GM20431 (cell line): ENCODE measurements around the gene BBX.

ENCODE experiments used
- in situ Hi-C: fragments of 300-500 bp; cut with MseI, MboI; formaldehyde crosslinking; loops from one replicate; pipeline ENCODE4 v1.15.0; 2020; ENCODE audit warnings: low sequenced_read_pairs; ENCODE audit not compliant: unreplicated experiment

Gene BBX

DNA sequence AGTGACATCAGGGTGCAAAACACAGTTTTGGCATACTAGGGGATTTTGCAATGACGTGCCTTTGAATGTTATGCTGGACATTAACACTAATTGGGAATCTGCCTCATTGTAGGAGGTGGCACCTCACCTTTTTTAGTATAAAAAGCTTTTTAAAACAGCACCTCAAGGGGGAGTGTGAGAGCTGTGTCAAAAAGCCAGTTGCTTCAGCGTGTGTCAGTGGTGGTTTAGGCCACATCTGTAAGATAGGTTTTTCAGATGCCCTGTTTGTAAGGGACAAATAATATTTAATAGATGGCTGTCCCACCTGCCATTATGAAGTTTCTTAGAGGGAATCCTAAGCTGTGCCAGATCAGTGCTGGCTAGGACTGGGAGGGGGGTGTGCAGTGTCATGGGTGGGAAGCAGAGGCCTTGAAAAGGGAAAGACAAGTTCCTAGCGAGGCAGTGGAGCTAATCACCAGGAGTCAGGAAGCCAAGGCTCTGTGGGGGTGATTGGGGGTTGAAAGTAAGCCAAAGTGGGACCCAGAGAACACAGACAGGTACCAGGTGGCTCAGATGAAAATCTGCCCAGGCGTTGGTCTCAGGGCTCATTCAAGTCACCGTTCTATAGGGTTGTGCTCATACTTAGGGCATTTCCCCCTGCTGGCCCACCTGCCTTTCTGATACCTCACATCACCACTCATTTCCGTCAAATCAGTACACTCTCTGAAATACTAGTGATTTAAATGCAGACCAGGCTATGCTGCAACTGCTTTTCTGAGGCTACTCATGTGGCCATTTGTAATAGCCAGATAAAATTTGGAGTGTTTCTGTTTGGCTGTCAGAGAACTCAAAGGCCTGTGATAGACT, 120.5 kb downstream of the BBX start:
- in situ Hi-C loops: no loop called here

DNA sequence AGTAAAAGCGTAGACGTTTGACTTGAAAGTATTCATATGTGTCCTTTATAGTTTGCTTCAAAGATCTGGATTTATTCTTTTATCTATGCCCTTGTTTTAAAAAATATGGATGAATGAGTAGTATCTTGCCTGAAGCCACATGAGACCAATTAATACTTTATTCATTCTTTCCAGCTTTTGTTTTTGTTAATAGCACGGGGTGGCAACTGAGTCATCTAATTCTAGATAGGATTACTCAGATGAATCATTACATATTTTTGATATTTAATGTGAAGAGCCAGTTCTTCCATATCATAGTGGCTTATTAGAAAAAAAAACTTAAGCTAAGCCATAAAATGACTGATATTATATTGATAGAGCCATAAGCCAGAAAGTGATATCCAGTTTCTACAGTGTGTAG, 121.9 kb downstream of the BBX start:
- in situ Hi-C loops: no loop called here

DNA sequence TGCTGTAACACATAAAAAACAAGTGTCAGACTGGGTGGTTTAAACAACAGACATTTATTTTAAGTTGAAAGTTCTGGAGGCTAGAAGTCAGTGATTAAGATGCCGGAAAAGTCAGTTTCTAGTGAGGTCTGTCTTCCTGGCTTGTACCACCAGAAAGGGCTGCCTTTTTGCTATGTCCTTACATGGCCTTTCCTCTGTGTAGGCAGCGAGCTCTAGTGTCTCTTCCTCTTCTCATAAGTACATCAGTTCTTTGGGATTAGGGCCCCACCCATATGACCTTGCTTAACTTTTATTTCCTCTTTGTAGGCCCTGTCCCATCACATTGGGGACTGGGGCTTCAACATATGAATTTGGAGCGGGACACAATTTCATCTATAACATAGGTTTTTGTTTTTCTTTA, 128.0 kb downstream of the BBX start:
- in situ Hi-C loops: loop anchor here (25.0 kb wide), 1 partner anchor 413 kb away; no protein-coding TSS in a partner anchor

DNA sequence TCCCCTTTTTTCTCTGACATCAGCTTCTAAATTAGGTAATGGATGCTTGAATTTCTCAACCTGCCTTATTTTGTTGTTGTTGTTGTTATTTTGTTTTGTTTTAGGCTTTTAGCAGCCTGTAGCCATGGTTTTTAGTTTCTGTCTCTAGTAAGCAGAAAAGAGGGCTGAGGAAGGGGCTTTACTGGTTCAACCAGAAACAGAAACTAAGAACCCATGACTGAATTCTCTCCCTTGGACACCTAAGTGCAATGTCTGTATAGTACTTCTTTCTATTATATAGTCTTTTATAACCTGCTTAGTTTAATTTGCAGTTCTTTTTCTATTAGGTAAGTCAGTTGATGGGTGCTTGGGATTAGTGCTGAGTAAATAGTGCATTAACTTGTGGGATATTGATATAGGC, 129.0 kb downstream of the BBX start:
- in situ Hi-C loops: loop anchor here (25.0 kb wide), 1 partner anchor 414 kb away; no protein-coding TSS in a partner anchor

DNA sequence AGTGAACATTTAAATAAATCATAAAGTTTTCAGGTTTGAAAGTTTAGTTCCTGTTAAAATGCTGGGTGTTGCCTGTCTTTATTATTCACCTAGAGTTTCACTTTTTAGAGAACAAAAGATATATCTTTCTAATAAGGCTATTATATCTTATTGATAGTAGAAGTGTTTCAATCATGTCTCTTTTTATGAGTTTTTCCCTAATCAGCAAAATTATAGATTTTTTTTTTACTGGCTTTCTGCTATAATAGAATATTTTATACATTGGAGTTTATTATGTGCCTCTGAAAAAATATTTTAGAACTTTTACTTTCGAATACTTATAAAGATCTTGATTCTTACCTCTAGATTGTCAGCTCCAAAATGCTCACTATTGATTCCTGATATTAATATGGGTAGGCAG, 131.5 kb downstream of the BBX start:
- in situ Hi-C loops: loop anchor here (25.0 kb wide), 1 partner anchor 417 kb away; no protein-coding TSS in a partner anchor

DNA sequence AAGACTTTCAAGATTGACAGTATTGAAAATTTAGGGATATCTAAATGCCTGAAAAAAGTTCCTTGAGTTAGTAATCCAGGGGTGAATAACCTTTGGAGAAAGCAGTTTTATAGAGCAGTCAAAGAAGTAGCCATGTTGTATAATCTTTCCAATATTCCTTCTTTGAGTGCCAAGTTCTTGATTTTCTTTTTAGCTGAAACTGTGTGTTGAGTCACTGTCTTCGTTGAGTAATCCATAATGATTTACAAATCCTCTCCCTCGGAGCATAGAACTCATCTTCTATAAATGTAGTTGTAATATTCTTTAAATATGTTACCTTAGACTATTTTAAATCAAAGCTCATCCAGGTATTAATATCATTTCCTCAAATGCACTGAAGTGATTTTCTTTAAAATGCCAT, 135.2 kb downstream of the BBX start:
- in situ Hi-C loops: loop anchor here (25.0 kb wide), 1 partner anchor 421 kb away; no protein-coding TSS in a partner anchor

DNA sequence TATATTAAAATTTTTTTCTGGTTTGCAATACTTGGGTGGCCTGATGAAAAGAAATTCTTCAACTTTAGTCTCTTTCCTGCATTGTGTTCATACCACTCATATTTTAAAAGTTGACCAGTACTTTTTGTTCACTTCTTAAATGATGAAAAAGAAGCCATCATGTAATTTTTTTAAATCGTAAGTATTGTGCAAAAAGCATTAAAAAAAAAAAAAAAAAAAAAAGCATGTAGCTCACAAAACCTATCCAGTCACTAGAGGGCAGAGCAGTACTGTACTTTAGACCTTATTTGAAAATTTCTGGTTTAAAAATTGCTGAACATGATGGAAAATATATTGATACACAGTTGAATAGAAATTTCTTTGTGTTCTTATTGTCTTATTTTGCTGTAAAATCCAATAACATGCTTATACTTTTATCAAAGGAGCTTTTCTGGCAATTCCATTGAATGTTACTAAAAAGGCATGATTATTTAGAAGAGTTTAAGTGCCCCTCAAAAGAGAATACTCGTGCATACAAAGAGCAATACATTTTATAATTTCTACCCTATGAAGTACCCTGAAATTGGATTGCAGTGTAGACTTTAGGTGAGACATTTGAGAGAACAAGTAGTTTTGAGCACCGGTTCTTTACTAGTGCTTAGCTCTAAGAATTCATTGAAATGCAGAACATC, 137.7 kb downstream of the BBX start:
- in situ Hi-C loops: loop anchor here (25.0 kb wide), 1 partner anchor 423 kb away; no protein-coding TSS in a partner anchor

DNA sequence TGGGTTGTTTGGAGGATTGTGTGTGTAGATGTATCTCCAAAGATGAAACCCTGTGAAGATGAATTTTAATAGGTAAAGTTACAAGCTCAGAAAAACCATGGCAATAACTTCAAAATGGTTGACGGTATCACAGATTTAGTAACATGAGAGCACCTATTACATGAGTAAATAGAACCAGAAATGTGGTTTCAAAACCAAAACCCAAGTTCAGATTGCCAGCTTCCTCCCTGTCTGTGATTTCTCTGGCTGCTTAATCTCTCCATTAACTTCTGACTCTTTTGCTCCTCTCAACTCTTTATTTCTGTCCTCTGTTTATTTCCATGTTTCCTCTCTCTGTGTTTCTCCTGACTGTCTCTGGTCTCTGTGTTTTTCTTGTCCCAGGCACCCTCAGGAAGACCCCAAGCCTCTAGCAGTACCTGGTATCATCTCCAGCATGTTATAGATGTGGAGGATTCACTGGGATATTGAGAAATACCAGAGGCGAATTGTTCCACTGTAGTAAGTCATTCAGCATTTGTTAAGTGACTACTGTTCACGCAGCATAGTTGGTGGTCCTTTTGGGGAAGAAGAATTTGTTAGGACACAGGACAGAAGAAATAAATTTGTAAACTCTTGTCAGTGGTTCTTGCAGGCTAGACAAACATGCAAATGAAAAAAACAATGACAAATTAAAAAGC, 138.8 kb downstream of the BBX start:
- in situ Hi-C loops: loop anchor here (25.0 kb wide), 1 partner anchor 424 kb away; no protein-coding TSS in a partner anchor

DNA sequence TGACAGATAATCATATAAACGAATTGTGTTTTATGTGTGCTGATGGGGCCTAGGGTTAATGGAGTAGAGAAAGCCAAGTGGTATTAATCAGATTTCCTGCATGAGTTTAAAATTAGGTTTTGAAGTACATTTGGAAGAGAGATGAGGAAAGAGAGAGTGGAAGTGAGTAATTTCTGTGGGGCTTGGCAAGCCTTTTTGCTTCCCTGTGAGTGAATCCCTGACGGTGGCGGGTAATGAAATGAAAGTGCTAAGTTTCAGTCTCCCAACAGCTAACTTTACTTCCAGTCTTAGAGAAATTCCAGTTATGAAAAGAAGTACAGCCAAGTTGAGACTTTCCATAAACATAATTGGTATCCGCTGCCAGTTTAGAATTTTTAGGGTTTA, 139.4 kb downstream of the BBX start:
- in situ Hi-C loops: loop anchor here (25.0 kb wide), 1 partner anchor 425 kb away; no protein-coding TSS in a partner anchor

DNA sequence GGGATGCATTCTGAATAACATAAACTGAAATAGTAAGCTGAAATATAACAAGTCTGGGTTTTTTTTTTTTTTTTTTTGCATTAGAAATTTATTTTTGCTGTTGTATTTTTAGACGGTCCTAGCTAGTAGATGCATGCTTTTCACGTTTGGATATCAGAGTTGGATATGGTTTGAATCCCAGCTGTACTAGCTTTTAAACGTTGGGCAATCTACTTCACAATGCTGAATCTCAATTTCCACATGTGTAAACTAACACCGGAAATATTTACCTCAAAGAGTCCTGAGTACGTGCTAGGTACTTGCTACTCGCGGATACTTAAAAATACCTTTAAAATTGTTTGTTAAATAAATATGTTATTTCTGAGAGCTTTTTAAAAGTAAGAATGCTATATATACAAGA, 139.8 kb downstream of the BBX start:
- in situ Hi-C loops: loop anchor here (25.0 kb wide), 1 partner anchor 425 kb away; no protein-coding TSS in a partner anchor

DNA sequence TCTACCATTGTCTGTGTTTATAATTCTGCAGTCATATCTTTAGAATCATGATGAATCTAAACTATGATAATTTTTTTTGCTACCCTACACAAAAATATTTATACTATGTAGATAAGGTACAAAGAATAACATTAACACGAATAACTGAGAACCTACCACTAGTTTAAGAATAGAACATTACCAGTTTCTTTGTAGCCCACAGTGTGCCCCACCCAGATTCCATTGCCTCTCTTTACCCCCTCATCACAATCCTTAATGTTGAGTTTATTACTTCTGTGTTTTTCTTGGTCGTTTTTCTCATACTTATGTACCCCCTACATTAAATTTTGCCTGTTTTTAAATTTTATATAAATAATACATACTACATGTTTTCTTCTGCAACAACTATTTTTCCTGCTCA, 140.5 kb downstream of the BBX start:
- in situ Hi-C loops: loop anchor here (25.0 kb wide), 1 partner anchor 426 kb away; no protein-coding TSS in a partner anchor

DNA sequence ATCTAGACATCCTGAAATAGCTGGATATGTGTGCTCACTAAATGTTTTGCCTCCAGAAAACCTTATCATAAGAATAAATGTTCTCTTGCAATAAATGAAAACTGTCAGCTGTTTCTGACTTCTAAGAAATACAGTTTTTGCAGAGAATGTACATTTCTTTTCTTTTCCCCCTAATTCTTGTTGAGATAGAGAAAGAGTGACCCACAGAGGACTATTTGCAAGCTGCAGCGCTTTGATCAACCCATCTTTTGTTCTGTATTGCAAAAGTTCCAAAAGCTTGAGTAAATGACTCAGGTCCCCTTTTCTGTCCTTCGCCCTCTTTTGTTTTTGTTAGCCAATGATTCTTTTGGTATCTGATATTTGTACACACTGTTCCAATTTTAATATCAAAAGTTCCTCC, 141.9 kb downstream of the BBX start:
- in situ Hi-C loops: loop anchor here (25.0 kb wide), 1 partner anchor 427 kb away; no protein-coding TSS in a partner anchor

DNA sequence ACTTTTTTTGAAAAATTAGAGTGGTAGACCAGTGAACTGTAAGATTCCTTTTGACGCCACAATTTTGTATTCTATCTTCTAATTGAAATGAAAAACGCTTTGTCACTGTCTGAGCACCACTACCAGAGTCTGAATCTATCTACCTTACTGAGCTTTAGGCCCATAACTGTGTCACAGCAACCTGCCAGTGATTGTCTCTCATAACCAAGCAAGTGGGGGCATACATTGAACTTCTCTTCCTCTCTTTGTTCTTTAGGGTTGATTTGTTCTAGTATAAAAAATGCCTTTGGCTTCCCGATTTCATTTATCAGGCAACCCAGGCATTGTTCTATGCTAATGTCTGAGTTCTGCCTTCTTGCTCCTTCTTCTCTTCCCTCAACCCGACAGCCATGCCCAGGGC, 142.6 kb downstream of the BBX start:
- in situ Hi-C loops: loop anchor here (25.0 kb wide), 1 partner anchor 428 kb away; no protein-coding TSS in a partner anchor

DNA sequence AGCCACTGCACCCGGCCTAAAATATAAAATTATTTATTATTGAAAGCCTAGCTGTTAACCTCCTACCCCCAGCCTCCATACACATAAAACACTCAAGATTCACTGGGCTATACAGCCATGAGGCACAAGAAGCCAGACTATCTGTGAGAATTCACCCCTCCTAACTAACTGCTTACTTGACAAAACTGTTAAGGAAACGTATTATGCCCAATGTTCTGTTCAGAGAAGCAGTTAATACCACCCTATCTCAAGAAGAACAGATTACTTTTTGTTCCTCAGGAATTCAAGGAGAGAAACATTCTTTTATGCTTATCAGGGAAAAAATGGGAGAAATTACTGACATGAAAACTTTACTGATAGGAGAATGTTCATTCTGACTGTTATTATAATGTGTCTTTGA, 144.1 kb downstream of the BBX start:
- in situ Hi-C loops: loop anchor here (25.0 kb wide), 1 partner anchor 430 kb away; no protein-coding TSS in a partner anchor

DNA sequence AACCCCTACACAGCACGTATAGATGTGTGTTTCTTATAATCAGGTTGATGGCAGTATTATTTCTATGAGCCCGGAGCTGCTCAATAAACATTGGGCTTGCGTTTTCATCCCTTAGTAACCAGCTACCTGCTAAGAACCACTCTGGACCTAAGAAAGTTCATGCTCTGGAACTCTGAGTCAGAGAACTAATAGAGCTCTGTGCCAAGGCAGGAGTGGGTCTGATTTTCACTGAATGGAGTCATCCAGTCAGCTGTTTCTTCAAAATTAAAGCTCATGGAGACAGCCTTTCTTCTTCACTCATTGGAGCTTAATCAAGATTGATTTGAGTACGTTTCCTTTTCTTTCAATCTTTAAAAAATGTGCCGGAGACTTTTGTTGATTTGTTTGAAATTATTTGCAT, 145.7 kb downstream of the BBX start:
- in situ Hi-C loops: loop anchor here (25.0 kb wide), 1 partner anchor 431 kb away; no protein-coding TSS in a partner anchor

DNA sequence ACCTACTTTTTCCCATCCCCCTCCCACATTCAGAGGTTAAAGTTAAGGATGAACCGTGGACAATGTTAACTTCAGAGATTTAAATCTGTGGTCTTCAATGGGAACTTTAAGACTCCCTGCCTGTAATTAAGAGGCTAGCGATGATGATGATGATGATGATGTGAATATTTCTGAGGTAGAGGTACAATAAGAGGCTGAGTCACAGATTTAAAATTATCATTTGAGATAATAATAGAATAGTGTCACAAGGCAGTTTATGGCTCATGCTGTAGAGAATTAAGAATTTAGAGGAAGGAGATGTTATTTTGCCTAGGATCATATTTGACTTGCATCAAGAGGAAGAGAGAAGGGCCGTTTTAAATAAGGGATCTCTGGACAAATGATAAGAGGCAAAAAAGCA, 146.2 kb downstream of the BBX start:
- in situ Hi-C loops: loop anchor here (25.0 kb wide), 1 partner anchor 432 kb away; no protein-coding TSS in a partner anchor

DNA sequence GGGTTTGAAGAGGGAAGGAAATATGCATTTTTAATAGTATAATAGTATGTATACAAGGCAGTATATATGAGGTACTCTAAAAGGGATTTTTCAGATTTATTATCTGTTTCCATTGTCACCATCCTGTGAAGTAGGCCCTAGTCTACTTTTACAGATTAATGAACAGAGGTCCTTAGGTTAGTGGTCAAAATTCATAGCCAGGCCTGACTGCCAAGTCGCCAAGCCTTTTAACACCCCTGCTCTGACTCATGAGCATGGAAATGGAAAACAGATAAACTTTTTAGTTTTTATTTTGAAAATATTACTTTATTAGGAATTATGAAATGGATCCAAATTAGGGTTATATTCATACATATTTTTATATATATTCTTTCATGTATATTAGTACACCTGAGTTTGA, 146.9 kb downstream of the BBX start:
- in situ Hi-C loops: loop anchor here (25.0 kb wide), 1 partner anchor 432 kb away; no protein-coding TSS in a partner anchor

DNA sequence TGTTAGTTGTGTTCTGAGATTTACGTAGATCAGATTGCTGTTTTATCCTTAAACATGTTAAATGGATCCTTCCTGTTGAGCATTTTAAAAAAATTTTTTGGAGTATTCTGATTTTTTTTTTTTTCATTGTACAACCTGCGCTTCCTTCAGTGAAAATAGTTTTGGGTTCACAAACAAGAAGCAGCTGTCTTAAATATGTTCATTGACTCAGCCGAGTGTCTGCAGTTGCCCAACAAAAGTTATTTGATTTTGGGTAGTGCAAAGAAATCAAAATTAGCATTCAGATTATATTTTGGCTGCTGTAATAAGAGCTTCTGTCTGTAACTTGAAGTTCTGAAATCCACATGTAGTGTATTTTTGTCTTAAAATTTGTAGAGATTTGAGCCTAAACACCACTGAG, 148.2 kb downstream of the BBX start:
- in situ Hi-C loops: loop anchor here (25.0 kb wide), 1 partner anchor 434 kb away; no protein-coding TSS in a partner anchor

DNA sequence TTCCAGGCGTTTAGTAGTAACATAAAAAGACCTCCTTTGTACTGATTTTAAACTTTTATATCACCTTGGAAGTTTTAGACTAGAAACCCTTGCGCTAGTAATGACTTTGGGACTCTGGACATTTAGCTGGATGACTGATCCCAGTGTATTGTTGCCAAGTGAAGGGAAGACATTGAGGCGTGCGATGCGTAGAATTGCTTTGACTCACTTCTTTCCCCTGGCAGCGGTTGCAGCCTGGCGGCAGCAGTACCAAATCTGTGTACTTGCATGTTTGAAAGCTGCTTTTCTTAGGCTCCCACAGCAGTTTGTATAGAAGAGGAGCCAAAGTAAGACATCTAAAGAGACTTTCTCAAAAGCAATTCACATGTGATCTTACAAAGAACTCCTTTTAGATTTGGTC, 151.6 kb downstream of the BBX start:
- in situ Hi-C loops: loop anchor here (25.0 kb wide), 1 partner anchor 437 kb away; no protein-coding TSS in a partner anchor
